ENCODE measurements around the gene BAZ1B.
"Not testable (repeated sequence)": the region's sequence is repeated elsewhere in the genome, so short reads cannot be mapped to it uniquely, and the experiment has no call there.

BAZ1B gene

DNA sequence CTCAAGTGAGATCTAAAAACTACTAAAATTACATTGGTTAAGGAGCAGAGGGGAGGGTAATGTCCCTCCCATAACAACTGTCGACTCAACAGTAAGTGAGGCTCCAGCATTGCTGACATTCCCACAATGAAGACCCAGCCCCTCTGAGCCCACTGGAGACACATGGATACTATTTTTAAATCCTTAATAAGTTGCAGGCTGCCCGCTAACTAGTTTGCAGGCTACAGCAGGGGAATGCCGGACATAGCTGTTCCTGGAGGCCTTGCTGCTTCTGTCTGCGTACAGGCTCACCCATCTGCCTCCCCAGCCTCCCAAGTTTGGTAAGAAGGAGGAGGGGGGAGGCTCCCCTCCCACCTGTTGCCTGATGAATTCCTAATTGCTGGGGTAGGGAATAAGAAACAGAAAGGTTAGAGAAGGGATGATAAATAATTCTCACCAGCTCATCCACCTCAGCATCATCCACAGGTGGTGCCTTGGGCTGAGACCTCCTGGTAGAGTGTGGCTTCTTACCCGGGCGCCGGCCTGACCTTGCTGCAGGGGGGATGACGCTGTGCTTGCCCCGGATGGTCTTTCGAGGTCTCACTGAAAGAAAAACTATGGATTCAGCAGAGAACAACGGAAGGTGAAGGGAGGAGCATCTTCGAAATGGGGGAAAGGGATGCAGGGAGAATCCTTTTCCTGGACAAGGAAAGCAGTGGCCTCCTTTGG lies 78.4 kb downstream of the BAZ1B start:
- DNase-seq (ENCODE audit: low read depth): no peak

DNA sequence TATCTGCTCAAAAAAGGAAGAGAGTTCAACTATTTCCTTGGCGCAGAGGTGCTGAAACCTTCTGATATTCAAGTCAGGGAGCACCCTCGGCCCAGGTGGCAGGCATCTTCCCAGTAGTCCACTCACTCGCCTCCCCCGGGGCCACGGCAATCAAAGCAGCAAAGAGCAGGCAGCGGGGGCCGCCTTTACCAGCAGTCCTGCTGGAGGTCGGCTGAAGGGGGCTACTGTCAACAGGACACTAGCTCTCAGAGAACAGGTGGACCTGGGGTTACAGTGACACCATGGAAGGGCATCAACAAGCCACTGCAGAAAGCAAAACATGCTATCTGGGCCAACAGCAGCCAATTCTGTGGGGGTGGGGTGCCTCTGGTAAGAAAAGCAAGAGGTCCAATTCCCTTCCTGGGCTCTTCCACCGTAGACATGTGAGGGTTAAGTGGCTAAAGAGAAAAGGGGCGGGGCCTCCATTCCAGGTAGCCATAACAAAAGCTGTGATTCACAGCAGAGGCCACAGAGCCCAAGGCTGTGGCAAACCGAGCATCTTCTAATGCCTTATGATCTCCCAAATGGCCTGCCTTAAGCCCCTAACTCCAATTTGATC lies 79.1 kb downstream of the BAZ1B start:
- no peak for DNase-seq (ENCODE audit: low read depth)

DNA sequence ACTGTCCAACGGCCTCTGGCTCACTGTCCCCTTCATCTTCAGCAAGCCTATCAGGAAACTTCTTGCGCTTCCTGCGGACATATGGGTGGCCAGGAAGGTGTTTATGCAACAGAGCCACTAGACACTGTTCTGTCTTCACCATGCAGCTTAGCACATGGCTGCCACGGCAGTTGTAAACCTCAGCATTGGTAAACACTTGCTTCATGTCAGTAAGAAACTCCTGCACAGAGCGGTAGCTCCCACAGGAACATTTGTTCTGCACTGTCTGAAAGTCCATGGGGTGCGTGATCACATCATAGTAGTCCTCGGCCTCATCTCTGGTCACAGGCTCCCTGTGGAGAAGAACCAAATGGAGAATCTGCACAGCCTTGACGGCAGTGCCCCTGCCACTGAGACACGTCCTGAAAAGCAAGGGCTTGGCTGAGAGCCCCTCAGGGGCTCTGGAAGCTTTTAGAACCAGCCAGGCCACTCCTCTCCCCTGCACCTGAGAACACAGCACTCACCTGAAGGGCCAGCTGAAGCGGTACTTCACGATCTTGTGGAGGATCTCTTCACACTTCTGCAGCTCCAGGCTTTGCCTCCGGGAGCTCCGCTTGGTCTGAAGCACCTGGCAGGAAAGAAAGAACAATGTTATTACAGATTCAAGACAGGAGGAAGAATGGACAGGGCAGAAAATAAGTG lies 79.7 kb downstream of the BAZ1B start:
- DNase-seq (ENCODE audit: low read depth): no peak

DNA sequence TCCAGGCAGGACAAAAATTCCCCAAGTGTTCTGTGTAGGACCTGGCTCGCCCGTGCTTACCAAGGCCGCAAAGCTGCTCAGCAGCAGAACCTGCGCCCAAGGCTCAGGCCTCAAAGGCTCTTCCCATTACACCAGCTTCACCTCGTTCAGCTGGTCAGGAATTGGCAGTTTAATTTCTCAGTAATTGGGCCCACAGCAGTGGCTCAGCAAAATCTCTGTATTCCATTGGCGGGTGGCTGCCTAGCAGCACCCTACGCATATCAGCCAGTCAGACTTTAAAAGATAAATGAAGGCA lies 82.7 kb downstream of the BAZ1B start:
- no peak for DNase-seq (ENCODE audit: low read depth)

DNA sequence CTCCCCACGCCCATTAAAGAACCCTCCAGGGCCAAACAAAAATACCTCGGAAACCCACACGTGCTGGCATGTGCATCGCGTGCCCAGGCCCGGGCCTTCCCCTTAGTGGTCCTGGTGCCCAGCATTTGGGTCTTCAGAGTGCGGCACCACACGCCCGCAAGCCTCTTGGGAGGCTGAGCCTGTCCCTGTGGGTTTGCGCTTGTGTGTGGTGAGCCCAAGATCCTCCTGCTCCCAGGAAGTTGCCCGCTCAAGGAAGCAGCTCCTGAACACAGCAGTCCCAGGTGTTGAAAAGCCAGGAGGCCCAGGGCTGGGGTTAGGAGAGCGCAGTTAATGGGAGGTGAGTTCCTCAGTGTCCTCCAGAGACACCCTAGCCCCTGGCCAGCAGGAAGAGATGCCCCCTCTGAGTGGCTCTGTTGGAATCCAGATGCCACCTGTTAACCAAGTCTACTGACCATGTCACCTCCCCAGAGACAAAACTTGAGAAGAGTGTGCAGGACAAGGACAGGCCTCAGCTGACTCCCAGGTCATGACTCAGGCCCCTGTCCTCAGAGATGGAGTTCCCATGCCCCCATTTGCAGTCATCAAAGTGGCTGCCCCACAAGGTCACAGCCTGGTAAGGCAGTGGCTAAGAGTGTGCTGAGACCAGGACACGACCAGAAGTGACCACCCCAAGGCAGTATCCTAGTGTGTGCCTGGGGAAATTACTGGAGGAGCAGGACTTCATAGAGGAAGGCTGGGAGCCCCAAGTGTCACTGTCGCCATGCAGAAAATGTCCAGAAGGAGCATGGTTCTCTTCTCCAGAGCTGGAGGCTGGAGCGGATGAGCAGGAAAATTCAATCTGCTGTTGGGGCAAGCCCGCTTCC lies 83.3 kb downstream of the BAZ1B start:
- DNase-seq (ENCODE audit: low read depth): no peak

DNA sequence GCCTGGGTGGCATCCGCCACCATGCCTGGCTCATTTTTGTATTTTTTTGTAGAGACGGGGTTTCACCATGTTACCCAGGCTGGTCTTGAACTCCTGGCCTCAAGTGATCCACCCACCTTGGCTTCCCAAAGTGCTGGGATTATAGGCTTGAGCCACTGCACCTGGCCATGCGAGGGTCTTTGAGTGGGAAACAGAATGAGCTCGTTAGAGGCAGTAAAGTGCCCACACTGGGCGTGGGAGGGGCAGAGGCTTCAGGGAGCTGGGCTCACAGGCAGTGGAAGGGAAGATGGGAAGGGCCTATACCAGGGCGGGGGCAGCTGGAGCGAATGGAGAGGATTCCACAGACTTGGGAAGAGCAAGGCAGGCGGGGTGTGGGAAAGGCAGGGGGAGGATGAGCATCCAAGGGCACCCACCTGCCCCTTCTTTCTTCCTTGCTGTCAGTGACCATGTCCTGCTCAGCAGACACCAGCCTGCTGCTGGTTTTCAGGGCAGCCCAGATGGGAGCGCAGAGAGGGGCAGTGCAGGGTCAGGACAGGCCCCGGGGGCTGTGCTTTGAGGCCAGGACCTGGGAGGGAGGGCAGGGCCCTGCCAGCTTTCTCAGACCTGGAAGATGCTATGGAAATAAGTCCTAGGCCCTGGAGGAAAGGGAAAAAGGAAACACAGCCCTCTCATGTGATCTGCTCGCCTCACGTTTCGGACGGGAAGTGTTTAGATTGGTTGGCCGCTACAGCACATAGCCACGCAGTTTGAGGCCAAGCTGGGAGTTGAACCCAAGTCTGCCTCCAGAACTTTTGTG lies 84.3 kb downstream of the BAZ1B start:
- no peak for DNase-seq (ENCODE audit: low read depth)

DNA sequence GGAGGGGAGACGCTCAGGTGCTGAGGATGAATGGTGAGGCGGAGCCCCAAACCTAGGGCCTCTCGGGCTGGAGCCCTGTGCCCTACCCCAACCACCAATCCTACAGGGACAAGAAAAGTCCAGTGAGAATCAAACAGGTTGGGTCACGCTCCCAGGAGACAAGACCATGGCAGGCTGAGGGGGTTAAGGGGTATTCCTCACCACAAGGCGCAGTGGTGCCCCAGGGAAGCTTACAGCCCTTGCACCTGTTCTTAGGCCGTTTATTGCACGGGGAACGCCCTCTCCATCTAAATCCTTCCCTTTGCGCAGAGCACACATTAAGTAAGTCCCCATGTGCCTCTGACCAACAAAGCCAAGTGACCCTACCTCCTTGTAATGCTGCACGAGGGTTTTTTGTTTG lies 85.0 kb downstream of the BAZ1B start:
- no peak for DNase-seq (ENCODE audit: low read depth)

DNA sequence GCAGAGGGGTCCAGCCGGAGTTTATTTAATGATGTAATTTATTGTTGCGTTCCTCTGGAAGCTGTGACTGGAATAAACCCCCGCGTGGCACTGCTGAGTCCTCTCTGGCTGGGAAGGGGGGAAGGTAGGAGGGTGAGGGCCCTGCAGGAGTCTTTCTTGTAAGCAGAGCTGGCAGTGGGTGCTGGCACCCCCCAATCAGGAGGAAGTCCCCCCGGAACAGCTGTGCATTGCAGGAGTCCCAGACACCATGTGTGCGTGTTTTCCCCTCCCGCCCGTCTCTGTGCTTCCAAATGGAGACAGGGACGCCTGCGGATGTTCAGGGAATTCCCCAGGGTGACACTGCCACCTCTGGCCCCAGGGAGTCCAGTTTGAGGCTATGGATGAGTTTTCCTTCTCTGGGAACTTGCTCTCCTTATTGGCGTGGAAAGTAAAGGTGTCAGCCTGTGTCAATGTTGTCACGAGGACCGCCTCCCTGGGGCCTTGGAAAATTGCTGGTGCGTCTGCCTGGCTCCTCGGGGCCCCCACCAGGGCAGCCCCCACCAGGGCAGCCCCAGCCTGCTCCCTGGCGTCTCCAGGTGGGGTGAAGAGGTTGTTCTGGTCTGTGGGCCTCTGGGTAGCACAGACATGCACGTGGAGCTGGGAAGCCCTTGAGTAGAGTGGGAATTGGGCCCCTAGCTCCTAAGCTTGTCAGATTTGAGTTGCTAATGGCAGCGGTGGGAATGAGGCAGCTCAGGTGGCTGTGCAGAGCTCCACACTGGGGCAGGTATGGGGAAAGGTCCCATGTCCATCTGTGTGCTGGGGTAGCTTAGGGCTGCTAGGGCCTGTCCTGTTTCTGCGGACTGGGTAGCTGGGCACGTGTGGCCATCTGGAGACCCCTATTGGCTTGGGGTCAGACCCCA lies 85.8 kb downstream of the BAZ1B start:
- DNase-seq (ENCODE audit: low read depth): no peak

DNA sequence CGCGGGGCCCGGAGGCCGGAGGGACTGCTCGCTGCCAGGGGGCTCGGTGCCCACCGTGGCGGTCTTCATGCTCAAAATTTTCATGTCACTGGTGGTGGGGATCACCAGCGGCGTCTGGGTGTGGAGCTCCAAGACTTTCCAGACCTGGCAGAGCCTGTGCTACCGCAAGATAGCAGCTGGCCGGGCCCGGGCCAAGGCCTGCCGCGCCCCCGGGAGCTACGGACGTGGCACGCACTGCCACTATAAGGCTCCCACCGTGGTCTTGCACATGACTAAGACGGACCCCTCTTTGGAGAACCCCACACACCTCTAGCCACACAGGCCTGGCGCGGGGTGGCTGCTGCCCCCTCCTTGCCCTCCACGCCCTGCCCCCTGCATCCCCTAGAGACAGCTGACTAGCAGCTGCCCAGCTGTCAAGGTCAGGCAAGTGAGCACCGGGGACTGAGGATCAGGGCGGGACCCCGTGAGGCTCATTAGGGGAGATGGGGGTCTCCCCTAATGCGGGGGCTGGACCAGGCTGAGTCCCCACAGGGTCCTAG lies 86.6 kb downstream of the BAZ1B start:
- no peak for DNase-seq (ENCODE audit: low read depth)

DNA sequence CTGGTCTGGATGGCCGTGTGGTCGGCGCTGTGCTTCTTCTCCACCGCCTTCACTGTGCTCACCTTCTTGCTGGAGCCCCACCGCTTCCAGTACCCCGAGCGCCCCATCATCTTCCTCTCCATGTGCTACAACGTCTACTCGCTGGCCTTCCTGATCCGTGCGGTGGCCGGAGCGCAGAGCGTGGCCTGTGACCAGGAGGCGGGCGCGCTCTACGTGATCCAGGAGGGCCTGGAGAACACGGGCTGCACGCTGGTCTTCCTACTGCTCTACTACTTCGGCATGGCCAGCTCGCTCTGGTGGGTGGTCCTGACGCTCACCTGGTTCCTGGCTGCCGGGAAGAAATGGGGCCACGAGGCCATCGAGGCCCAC lies 87.4 kb downstream of the BAZ1B start:
- DNase-seq (ENCODE audit: low read depth): no peak

DNA sequence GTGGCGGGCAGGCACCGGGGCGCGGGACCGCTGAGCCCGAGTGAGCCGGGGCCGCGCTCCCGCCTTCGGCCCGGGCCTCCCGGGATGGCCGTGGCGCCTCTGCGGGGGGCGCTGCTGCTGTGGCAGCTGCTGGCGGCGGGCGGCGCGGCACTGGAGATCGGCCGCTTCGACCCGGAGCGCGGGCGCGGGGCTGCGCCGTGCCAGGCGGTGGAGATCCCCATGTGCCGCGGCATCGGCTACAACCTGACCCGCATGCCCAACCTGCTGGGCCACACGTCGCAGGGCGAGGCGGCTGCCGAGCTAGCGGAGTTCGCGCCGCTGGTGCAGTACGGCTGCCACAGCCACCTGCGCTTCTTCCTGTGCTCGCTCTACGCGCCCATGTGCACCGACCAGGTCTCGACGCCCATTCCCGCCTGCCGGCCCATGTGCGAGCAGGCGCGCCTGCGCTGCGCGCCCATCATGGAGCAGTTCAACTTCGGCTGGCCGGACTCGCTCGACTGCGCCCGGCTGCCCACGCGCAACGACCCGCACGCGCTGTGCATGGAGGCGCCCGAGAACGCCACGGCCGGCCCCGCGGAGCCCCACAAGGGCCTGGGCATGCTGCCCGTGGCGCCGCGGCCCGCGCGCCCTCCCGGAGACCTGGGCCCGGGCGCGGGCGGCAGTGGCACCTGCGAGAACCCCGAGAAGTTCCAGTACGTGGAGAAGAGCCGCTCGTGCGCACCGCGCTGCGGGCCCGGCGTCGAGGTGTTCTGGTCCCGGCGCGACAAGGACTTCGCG lies 88.0 kb downstream of the BAZ1B start:
- no peak for DNase-seq (ENCODE audit: low read depth)

DNA sequence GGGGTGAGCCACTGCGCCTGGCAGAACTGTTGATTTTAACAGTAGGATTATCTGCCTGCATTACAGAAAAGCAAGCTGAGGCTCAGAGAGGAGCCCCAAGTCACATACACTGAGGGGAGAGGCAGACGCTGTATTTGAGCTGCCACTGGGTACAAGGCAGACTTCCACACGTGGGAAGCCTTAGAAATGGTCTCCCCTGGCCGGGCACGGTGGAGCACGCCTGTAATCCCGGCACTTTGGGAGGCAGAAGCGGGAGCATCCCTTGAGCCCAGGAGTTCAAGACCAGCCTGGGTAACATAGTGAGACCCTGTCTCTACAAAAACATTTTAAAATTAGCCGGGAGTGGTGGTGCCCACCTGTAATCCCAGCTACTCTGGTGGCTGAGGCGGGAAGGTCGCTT lies 89.4 kb downstream of the BAZ1B start:
- no peak for DNase-seq (ENCODE audit: low read depth)

DNA sequence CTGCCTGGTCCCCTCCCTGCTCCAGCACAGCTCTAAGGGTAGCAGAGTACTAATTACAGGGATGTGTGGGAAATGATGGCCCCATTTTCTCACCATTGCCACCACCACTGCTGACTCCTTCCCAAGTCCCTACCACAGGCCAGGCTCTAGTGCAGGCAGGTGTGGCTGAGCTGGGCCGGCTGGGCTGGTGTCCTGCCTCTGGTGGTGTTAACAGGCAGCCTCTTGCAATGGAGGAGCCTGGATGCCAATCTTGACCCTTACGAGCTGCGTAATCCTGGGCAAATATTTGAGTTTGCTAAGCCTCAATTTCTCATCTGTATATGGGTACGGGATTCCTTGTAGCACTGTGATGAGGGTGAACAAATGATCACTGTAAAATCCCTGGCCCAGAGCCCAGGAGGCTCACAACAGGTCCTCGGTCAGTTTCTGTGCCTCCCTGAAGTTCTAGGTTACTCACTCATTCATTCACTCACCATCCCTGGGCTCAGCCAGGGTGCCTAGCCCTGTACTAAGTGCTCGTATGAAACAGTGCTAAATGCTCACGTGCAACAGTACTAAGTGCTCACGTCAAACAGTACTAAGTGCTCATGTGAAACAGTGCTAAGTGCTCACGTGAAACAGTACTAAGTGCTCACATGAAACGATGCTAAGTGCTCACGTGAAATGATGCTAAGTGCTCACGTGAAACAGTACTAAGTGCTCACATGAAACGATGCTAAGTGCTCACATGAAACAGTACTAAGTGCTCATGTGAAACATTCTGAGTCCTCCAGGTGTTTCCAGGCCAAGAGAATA lies 90.9 kb downstream of the BAZ1B start:
- no peak for DNase-seq (ENCODE audit: low read depth)

DNA sequence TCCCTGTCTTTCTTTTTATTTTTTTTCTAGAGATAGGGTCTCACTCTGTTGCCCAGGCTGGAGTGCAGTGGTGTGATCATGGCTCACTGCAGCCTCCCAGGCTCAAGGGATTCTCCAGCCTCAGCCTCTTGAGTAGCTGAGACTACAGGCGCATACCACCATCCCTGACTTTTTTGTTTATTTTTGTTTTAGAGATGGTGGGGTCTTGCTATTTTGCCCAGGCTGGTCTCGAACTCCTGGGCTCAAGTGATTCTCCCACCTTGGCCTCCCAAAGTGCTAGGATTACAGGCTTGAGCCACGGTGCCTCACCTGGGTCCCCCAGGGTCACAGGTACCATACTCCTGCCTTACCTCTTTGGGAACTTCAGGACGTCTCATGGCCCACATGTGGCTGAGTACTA lies 91.6 kb downstream of the BAZ1B start:
- DNase-seq (ENCODE audit: low read depth): not testable (repeated sequence)

DNA sequence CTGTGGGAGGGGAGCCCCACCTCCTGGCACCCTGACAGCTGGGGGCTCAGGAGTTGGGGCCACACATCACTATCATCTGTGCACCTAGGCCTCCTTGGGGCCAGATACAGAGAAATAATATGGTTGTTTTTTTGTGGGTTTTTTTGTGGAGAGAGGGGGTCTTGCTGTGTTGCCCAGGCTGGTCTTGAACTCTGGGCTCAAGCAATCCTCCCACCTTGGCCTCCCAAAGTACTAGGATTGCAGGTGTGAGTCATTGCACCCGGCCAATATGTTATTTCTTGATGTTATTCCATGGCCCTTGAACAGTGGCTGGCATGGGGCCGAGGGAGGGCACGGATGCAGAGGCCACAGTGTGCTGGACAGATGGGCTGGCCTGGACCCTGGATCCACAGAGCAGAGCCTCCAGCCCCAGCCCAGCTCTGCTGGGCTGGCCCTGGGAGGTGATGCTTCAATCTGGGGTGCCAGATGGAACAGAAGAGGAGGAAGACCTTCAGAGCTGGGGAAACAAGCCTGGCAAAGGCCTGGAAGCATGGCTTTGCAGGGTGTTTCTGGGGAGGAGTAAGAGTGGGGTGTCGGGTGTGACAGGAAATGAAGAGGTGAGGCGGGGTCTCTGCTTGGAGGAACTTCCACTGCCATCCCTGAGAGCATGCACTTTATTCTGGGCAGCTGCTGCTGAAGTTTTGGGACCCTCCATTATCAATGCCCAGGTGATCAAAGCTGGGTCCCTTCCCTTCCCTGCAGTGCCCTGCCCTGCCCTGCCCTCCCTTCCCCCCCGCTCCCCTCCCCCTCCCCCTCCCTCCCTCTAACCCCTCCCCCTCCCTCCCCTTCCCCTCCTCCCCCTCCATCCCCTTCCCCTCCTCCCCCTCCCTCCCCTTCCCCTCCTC lies 92.2 kb downstream of the BAZ1B start:
- no peak for DNase-seq (ENCODE audit: low read depth)

DNA sequence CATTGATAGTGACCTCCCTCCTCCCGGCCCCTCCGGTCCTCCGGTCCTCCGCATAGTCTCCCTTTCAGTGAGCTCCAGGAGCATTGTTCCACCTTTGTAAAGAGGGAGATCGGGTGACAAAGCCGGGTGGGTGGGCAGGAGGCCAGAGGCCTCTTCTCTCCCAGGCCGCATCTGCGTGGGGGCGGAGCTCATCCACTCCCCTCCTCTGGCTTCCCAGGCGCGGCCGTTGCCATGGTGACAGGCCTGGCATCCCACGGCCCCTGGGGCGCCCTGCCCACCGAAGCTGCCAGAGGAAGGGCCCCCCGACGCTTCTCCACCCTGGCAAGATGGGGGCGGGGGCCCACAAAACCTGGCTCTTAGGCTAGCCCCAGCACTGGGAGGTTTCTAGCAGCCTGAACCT lies 92.9 kb downstream of the BAZ1B start:
- DNase-seq (ENCODE audit: low read depth): no peak

DNA sequence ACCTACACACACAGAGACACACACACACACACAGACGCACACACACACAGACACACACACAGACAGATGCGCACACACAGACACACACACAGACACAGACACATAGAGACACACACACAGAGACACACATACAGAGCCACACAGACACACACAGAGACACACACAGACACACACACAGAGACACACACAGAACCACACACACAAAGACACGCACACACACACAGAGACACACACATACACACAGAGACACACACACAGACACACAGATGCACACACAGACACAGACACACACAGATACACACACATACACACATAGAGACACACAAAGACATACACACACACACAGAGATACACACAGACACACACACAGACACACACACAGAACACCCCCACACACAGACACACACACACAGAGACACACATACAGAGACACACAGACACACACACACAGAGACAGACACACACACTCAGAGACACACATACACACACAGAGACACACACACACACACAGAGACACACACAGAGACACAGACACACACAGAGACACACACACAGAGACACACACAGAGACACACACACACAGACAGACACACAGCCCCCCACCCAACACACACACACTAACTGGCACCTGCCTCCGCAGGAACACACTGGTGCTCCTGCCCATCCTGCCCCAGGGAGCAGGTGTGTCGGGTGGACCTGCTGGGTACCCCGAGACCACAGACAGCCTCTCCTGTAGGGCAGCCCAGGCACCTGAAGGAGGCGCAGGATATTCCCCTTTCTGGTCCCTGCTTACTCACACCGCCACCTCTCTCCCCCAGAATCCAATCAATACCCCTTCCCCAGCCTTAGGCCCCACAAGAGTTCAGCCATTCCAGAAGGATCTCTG lies 93.9 kb downstream of the BAZ1B start:
- no peak for DNase-seq (ENCODE audit: low read depth)
